Astrocyte of the hippocampus (primary cell): ENCODE measurements around the gene DDX1.
"Not testable (repeated sequence)": the region's sequence is repeated elsewhere in the genome, so short reads cannot be mapped to it uniquely, and the experiment has no call there.

ENCODE experiments used
- DNase-seq: peaks from one replicate; pipeline ENCODE4 v3.0.0; 2011; ENCODE audit warnings: low read depth, low spot score

DDX1 gene

GRCh38 chr2:15675456-15676195 is 84.0 kb downstream of the DDX1 start:
- no peak for DNase-seq

- peak; percentile 46 for DNase-seq
These were observed 85.6 kb downstream of the DDX1 start for GRCh38 chr2:15677141-15677843.

- no peak for DNase-seq
These were observed 86.7 kb downstream of the DDX1 start for GRCh38 chr2:15678346-15678745.

- DNase-seq: no peak
These were observed 87.2 kb downstream of the DDX1 start for GRCh38 chr2:15678909-15679308.

- no peak for DNase-seq
These were observed 87.8 kb downstream of the DDX1 start for GRCh38 chr2:15679386-15679924.

- DNase-seq: not testable (repeated sequence)
These were observed 88.5 kb downstream of the DDX1 start for GRCh38 chr2:15680132-15680531.
